ENCODE results near the gene CSRP1.
"Not testable (repeated sequence)": the region's sequence is repeated elsewhere in the genome, so short reads cannot be mapped to it uniquely, and the experiment has no call there.

CSRP1 gene

DNA sequence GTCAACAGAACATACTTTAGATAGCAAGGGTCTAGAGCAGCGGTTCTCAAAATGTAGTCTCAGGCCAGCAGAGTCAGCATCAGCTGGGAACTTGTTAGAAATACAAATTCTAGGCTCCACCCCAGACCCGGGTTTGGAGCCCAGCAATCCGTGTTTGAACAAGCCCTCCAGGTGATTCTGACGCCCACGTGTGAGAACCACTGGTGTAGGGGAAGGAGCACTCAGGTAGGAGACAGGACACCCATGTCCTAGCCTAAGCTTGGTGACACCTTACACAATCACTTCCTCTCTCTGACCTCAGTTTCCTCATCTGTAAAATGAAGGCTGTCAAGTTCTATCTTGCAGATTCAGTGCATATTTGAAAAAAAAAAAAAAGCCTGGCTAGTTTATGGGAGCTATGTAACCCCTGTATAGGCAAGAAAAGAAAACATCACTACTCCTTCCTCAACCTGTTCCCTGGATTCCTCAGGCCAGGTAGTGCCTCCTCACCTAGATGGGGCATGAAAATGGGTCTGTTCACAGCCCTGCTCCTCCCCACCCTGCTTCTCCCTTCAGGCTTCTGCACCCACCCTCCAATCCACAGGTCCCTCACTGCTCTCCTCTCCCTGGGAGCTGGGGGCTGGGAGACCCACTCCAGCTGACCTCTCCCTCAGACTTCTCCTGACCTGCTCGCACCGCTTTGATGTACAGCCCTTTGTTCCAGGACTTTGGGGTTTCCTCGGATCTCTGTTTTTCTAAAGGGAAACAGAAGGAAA, 30.8 kb downstream of the CSRP1 start:
- DNase-seq, result no peak

DNA sequence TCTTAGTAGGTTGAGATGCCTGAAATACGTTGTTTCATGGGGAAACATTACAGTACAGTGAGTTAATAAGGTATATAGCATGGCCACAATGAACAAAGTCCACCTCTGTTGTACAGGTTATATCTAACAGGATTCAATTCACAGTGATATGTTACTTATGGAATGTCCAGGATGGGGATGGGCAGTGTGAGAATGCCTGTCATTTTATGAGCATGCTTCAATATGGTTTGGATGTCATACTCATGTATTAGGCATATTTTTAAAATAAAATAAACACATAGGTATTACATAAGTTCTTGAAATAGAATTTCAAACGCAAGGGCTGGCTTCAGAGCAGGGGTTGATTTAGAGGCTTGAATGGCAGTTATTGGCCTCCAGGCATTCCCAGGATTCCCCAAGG, 31.8 kb downstream of the CSRP1 start:
- DNase-seq, result no peak

DNA sequence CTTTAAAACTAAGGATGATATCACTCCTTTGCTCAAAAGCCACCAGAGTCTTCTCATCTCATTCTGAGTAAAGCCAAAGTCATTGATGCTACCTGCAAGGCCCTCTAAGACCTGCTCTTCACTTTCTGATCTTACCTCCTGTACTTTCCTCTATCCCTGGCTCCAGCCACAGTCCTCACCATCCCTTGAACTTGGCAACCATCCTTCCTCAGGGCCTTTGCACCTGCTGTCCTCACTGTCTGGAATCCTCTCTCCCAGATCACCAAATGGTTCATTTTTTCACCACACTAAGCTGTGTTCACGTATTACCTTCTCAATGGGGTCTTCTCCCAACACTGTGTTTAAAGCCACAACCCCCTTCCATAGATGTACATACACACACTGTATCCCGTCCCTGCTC, 33.6 kb downstream of the CSRP1 start:
- DNase-seq, result no peak

DNA sequence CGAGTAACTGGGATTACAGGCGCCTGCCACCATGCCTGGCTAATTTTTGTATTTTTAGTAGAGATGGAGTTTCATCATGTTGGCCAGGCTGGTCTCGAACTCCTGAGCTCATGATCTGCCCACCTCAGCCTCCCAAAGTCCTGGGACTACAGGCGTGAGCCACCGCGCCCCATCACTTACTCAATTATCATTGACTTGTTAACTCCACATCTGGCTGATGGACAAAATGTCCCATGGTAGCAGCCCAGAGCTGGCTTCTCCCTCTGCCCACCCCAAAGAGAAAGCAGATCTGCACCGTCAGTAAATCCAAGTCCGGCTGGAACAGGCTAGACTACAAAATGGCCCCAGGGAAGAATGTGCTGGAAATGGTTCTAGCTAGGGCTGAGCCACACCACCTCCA, 34.6 kb downstream of the CSRP1 start:
- DNase-seq, result not testable (repeated sequence)

DNA sequence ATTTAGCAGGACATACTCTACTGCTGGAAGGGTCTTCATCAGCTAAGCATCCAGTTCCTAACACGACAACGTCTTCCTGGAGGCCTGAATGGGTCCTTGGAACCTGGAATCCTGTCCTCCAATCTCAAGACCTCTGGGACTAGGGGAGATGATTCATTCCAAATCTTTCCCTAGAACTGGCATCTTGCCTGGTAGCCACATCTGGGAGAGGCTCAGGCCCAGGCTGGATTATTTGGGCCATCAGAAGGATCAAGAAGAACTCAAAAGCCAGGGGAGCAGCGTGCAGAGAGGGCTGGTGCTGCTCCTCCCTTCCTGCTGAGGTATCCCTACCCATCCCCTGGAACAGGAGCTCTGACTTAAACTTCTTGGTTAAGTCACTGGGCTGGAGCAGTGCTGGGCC, 35.2 kb downstream of the CSRP1 start:
- no peak for DNase-seq

DNA sequence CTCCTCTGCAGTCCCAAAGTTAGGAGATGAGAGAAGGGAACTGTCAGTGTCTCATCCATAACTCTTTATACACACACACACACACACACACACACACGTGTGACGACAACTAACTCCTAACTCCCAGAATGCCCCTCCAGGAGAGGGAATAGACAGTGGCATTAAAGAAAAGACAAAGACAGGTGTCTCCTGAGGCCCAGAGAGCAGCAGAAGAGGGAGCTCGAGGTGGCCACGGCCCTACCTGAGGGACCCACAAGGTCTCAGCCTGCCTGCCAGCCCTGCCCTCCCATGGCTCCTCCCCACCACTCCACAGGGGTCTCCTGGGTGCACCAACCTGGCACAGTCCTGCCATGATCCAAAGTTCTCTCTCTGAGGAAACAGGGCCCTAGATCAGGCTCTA, 36.3 kb downstream of the CSRP1 start:
- DNase-seq, result no peak

DNA sequence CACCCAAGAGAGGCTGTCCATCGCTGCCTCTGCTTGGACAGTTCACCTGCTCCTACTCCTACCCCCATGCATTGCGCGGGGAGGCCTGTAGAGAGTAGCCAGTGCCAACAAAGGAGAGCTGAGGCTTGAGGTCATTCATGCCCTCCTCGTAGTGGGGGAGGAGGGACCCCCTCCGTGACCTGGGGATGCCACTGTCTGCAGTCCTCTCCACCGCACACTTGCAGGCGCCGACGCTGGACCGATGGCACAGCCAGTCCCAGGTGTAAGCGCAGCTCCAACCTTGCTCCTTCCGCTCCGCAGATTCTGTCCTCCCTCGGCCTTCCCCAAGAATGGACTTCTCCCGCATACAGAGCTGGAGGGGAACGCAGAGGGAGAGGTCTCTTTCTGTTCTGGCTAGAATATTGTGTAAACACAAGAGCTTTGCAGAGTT, 37.3 kb downstream of the CSRP1 start:
- no peak for DNase-seq

DNA sequence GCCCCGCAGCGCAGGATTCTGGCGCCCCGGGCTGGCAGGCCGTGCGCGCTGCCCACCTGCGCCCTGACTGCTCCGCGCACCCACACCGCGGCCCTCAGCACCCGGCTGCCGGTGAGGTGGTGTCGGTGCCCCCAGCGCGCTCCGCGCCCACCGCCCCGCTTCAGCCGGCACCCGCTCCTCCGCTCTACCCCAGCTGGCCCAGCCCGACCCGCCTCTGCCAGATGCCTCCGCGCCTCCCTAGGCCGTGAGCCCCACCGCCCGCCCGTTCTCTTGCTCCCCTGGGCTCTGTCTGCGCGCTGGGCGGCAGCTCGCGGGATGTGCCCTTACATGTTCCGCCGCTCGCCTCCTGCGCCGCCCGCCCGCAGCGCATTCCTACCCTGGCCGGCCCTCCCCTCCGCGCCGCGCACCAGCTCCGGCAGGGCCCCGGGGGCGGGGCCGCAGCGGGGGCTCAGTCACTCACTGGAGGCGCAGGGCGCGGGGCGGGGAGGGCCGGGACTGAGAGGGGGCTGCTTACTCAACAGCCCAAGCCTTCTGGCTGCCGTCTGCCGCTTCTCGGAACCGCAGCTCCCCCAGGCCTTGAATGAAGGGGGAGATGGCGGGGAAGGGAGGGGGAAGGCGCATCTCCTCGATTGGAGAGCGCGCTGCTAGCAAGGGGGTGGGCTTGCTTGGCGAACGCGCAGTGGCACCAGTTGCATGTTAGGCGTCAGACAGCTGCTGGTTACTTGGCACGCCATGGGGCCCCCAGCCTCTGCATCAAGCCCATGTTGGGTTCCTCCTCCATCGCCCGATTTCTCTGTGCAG, 37.9 kb downstream of the CSRP1 start, which contains the start of gene PHLDA3:
TSS of gene PHLDA3 (minus strand) at position 345 of the 801 bp plus-strand sequence. CDS start 402 bp downstream, outside the sequence.
- DNase-seq, result peak; percentile 97

DNA sequence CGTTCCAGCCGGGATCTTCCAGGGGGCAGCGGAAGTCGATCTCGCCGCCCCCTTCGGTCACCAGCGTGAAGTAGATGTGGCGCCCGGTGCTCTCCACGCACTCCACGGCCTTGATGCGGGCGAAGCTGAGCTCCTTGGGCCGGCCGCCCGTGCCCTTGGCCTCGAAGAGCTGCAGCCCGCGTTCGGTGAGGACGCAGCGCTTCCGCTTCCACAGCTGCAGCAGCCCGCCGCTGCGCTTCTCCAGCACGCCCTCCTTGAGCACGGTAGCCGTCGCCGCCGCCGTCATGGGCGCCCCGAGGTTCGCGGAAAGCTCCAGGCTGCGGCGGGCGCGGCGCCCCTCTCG, 38.5 kb downstream of the CSRP1 start:
- DNase-seq, result peak; percentile 59

DNA sequence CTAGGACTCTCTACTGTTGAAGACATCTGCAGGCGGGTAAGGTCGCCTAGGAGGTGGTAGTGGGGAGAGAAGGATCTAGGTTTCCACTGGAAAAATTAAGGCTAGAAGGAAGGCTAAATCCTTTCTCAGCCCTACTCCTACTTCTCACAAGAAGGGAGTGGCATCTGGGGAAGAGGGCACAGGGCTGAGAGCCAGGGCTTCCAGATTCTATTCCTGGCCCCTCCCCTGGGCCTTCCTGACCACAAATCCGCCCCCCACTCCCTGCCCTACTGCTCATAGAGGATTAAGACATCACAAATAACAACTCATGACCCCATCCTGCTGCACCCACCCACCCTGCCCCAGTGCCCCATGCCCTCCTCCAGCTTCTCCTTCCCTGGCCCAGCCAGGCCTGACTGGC, 40.4 kb downstream of the CSRP1 start:
- DNase-seq, result no peak

DNA sequence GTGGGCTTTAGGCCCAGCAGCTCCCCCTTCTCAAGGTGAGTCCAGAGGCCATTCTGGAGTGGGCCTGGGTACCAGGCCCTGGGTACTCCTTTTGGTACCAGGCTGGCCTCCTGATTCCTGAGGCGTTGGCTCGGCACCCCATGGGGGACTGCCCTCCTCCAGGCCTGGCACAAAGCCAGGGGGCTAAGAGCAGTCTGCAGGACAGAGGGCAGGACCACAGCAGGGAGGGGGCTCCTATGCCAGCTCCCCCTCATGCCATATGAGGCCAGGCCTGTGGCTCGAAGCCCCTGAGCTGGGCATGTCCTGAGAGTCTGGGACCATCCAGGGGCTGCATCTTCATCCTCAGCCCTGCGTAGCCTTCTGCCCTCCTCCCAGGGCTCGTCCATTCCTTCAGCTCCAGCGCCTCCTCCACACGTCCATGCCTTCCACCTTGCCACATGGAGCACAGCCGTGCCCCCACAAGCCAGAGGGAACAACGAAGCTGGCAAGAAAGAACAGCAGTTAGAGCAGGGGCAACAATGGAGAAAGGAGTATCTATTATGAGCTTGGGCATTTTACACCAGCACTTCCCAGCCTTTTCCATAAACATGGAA, 41.1 kb downstream of the CSRP1 start:
- DNase-seq, result no peak

DNA sequence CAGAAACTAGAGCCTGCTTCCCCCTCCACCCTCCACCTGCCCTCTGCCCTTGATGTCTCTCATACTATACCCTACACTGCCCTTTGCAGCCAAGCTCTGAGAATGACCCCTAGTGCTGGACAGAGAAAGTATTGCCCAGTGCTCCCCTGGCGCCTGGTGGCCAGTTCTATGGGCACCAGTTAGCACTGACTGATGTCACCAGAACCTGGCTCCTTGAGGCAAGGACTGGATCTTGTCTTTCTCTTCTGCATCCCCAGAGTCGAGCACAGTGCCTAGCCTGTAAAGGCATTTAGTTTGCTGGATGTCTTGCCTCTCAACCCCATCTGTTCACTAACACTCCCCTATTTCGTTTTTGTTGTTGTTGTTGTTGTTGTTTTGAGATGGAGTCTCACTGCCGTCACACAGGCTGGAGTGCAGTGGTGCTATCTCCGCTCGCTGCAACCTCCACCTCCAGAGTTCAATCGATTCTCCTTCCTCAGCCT, 43.8 kb downstream of the CSRP1 start:
- no peak for DNase-seq

DNA sequence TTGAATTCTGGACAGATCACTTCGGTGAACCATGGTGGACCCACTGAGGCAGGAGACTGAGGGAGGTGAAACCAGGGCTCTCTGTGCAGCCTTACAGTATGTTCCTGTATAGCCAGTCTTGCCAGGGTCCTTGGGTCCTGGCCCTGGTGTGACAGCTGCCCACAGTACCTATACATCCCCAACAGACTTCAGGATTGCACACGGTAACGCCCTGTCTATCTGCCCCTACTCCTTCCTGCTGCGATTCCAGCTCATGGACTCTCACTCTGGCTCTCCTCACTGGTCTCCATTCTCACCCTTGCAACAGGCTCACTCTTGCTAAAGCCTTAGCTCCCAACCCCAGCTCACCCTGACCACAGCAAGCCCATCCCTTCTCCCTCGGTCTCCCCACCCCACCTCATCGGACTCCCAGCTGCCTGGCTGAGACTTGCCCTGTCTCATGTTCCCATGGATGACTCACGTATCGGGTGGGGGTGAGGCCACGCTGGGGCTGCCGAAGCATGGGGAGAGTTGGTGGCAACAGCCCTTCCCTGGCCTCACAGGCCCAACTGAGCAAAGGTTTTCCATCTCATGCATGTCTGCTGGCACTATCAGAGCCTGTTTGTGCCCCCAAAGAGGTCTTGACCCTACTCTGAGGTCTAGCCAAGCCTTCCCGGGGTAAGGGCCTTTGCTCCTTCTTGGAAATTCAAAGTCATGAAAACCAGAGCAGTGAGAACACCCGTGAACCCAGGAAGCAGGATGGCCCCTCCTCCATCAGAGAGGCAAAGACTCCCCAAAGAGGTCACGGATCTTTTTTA, 45.1 kb downstream of the CSRP1 start:
- no peak for DNase-seq

DNA sequence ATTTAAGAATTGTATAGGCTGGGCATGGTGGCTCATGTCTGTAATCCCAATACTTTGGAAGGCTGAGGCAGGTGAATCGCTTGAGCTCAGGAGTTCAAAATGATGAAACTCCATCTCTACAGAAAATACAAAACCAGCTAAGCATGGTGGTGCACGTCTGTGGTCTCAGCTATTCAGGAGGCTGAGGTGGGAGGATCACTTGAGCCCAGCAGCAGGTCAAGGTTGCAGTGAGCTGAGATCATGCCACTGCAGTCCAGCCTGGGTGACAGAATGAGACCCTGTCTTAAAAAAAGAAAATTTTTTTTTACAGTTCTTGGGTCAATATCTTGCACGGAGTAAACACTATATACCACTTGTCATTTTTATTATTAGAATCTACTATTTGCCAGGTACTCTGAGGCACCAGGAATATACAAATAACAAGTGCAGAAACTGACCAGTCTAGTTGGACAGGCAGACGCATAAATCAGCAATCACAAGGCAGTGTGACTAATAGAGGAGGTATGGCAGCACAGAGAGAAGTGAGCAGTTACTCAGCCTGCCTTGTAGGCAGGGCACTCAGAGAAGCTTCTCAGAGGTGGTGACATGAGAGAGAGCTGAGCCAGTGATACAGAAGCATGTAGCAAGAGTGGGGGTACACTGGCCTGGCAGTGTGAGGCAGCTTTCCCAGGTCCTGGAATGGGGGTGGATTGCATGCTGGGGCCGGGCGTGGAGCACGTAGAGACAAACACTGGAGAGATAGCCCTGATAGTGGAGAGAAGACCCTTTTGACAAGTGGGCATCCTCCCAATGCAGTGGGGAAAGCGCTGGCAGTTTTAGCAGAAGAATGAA, 45.9 kb downstream of the CSRP1 start:
- DNase-seq, result no peak

DNA sequence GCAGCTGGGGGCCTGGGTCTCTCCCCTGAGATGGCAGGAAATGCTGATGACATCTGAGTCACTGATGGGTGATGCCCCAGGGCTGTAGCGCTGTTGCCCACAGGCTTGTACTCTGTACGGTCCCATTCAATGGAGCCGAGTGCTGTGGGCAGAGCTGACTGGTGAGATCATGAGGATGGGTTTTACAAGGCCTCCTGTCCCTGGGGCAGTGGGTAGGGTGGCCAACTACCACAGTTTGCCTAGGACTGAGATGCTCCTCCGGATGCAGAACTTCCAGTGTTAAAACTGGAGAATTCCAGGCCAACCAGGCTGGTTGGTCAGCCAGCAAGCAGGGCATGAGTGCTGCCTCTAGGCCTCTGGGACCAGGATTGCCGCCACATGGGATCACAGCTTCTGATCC, 47.1 kb downstream of the CSRP1 start:
- no peak for DNase-seq

DNA sequence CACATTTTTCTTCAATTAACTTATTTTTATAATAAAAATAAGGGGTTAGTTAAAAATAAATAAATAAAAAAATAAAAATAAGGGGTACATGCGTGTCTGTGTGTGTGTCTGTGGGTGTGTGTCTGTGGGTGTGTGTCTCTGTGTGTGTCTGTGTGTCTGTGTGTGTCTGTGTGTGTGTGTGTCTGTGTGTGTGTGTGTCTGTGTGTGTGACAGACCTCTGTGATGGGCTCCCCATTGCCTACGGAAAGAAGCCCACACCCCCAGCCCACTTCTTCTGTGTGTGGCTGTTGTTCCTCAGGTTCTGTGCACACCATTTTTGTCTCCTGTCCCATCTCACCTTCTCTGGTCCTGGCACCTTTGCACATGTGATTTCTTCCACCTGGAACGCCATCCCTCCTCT, 47.9 kb downstream of the CSRP1 start:
- no peak for DNase-seq

DNA sequence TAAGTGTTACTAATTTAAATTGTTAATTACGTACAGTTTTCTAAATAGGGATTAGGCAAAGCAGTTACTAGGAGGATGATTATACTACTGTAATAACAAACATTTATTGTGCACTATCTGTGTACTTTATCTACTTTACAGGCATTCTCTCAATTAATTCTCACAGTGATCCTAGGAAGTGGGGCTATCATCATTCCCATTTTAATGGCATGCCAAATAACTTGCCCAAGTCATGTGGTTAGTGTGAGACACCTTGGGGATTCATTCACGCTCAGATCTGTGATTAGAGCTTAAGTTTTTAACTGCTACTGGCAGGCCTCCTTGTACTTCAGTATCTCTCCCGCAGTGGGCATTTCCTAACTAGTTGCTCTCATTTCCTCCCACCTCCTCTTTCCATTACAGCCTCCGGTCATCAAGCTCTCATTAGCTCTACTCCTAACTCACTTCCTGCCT, 49.4 kb downstream of the CSRP1 start:
- DNase-seq, result no peak

DNA sequence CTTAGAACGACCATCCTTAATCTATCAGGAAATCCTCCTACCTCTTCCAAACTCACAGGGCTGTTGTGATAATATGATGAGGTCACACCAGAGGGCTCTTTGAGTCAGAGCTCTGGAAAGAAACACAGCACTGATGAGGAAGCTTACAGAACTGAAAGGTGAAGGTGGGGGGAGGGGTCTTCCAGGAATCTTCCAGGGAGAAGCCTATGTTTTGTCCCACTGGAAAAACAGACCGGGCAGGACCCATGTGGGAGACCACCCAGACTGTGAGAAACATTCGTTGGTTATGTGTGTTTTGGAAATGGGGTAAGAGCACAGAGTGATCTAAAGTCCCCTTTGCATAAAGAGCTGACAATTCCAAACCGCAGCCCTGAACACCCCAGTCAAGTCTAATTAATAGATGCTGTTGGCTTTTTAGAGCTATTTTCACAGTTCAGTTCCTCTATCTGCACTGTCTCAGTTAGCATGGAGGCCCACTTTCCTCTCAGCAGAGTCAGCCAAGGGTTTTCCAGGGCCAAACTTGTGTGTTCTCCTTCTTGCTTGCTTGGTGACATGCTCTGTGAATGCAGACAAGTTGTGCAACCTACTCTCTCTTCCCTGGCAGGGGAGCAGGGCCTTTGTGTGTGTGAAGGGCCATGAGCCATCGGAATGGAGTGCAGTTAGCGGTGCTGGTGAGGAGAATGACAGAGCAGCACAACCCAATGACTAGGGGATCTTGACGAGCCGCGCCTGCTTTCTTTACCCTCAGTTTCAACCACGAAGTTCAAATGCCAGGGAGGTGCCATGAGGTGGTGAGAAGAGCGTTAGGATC, 50.2 kb downstream of the CSRP1 start:
- no peak for DNase-seq

DNA sequence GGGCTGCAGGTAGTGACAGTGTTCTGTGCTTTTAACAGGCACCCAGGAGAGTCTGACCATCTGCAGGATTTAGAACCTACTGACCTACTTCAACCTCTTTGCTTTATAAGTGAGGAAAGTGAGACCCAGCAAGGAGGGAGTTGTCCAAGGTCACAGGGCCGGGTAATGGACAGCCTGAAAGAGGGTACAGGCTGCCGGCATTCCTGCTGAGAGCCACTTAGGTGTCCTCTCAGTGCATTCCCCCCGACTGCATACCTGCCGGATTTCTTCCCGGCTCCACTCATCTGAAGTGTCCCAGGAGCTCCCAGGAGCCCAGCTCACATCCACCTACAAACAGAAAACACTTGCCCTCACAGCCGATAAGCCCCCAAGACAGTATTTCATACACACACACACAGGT, 51.8 kb downstream of the CSRP1 start:
- no peak for DNase-seq

DNA sequence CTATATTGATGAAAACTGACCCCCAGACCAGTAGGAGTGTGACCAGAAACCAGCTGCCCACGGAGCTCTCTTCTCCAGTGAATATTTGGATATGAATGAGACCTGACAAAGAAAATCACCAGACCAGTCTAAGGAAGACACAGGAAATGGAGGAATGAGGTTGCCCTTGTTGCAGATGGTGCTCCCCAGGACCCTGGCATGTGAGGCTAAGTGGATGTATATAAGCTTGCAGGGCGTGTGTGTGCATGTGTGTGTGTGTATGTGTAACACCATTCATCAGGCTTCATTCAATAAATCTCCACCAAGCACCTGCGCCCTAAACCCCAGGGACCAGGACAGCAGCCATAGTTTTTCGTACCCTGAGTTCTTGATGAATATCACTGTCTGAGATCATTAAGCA, 52.3 kb downstream of the CSRP1 start:
- DNase-seq, result peak; percentile 90

DNA sequence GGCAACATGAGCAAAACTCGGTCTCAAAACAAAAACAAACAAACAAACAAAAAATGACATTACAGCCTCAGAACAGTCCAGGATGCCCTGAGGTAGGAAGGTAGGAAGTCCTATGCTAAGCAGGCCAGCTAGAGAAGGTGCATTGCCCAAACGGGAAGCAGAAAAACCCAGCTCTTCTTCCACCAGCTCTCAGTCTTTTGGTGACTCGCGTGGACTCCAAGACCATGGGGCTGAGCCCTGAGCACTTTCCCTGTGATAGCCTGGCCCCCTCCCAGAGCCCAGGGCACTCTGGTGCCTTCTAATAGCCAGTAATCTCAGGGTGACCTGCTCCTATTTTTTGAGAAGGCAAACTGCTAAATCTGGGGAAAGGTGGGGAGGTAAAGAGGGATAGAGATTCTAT, 54.1 kb downstream of the CSRP1 start:
- DNase-seq, result no peak

All from NCI-H2171 treated with DMSO at 0.1 percent for 48 hours (cell line).